HepG2 (cell line): ENCODE results near the gene RABEP1. TPM values are rescaled to one million over a fixed set of nuclear protein-coding genes. Genes with fewer than 3 reads are reported as not detected.

Source experiments
- ARID2 ChIP-seq: sonication (generic); formaldehyde crosslinking; IDR thresholded peaks from 2 replicates; pipeline ENCODE4 v1.8.1; 2022; ENCODE audit warnings: mild to moderate bottlenecking, missing genetic modification reagents, borderline replicate concordance
- BORCS8-MEF2B ChIP-seq: sonication (generic); formaldehyde crosslinking; IDR thresholded peaks from 2 replicates; pipeline ENCODE4 v1.8.0; 2022; ENCODE audit warnings: mild to moderate bottlenecking, missing genetic modification reagents
- DNMT1 ChIP-seq: sonication (generic); formaldehyde crosslinking; IDR thresholded peaks from 2 replicates; pipeline ENCODE4 v1.5.1; 2020; ENCODE audit warnings: mild to moderate bottlenecking, missing genetic modification reagents
- GPN1 ChIP-seq: sonication (generic); formaldehyde crosslinking; IDR thresholded peaks from 2 replicates; pipeline ENCODE4 v1.5.1; 2020; ENCODE audit warnings: missing genetic modification reagents, borderline replicate concordance
- HNRNPLL ChIP-seq: fragments of 200-400 bp; formaldehyde crosslinking; IDR thresholded peaks from 2 replicates; pipeline ENCODE4 v1.6.1; 2017; ENCODE audit warnings: mild to moderate bottlenecking, low read depth, low read length; ENCODE audit not compliant: poor library complexity, severe bottlenecking
- HOXA7 ChIP-seq: sonication (generic); formaldehyde crosslinking; IDR thresholded peaks from 2 replicates; pipeline ENCODE4 v1.8.1; 2022; ENCODE audit warnings: mild to moderate bottlenecking, missing genetic modification reagents, moderate library complexity
- KDM6A ChIP-seq: IDR thresholded peaks from 2 replicates; pipeline ENCODE4 v1.6.1; 2016; ENCODE audit warnings: low read depth
- NKX3-1 ChIP-seq: sonication (generic); formaldehyde crosslinking; IDR thresholded peaks from 2 replicates; pipeline ENCODE4 v1.5.0; 2020; ENCODE audit warnings: missing genetic modification reagents
- SRSF1 ChIP-seq: fragments of 200-400 bp; formaldehyde crosslinking; optimal IDR thresholded peaks from 2 replicates; pipeline ENCODE3; 2017; ENCODE audit warnings: mild to moderate bottlenecking, low read depth, low read length, moderate library complexity
- SRSF4 ChIP-seq: fragments of 200-400 bp; formaldehyde crosslinking; IDR thresholded peaks from one replicate; pipeline ENCODE4 v1.6.1; 2018; ENCODE audit warnings: mild to moderate bottlenecking, low read depth, low read length, moderate library complexity; ENCODE audit not compliant: poor library complexity, severe bottlenecking
- ZNF234 ChIP-seq: sonication (generic); formaldehyde crosslinking; conservative IDR thresholded peaks from 2 replicates; pipeline ENCODE4 v1.5.1; 2020; ENCODE audit warnings: mild to moderate bottlenecking, missing genetic modification reagents
- ZNF256 ChIP-seq: sonication (generic); formaldehyde crosslinking; conservative IDR thresholded peaks from 2 replicates; pipeline ENCODE4 v1.4.0; 2020; ENCODE audit warnings: missing genetic modification reagents
- ZNF326 ChIP-seq: sonication (generic); formaldehyde crosslinking; IDR thresholded peaks from 2 replicates; pipeline ENCODE4 v1.4.0; 2020; ENCODE audit warnings: missing genetic modification reagents, borderline replicate concordance
- ZNF616 ChIP-seq: sonication (generic); formaldehyde crosslinking; IDR thresholded peaks from 2 replicates; pipeline ENCODE4 v1.5.0; 2020; ENCODE audit warnings: low read depth, mild to moderate bottlenecking, missing genetic modification reagents
- ZNF652 ChIP-seq: IDR thresholded peaks from 2 replicates; pipeline ENCODE4 v1.6.1; 2016; ENCODE audit warnings: low read depth, borderline replicate concordance
- polyA plus RNA-seq, 8 experiments: library from polyadenylated mRNA; depleted of rRNA in 3 of 8; stranded (reverse) in 7 of 8; unstranded in 1 of 8; fragments of >200 nt; fragmentation: Illumina TruSeq in 4 of 8; extraction: Trizol in 4 of 8; gene quantifications; 2 replicates each; pipeline versions ENCODE4 v1.2.1 to v1.2.3, GENCODE V29; 2011 to 2016; ENCODE audit warnings: low read depth in 4 of 8, missing spikeins in 1 of 8, mixed read lengths in 1 of 8; ENCODE audit not compliant: insufficient read depth in 1 of 8
- total RNA-seq, 5 experiments: library from RNA; depleted of rRNA; stranded (reverse); fragments of >200 nt; fragmentation: Illumina TruSeq; extraction: Trizol; gene quantifications; 2 replicates each; pipeline ENCODE4 v1.2.3, GENCODE V29; 2016; ENCODE audit warnings: low read depth in 1 of 5
- TF ChIP-seq, protein P1 (sequence below), 2 experiments: sonication (generic) in 1 of 2; formaldehyde crosslinking in 1 of 2; IDR thresholded peaks; 2 replicates each; pipeline versions ENCODE4 v1.4.0 to v1.6.1; 2016 to 2020; ENCODE audit warnings: borderline replicate concordance in 1 of 2, low read depth in 1 of 2, mild to moderate bottlenecking in 1 of 2, missing genetic modification reagents in 1 of 2
- TF ChIP-seq, protein P2 (sequence below): sonication (generic); formaldehyde crosslinking; IDR thresholded peaks from 2 replicates; pipeline ENCODE4 v1.5.0; 2020; ENCODE audit warnings: mild to moderate bottlenecking, missing genetic modification reagents, borderline replicate concordance
- TF ChIP-seq, protein P3 (sequence below): sonication (generic); formaldehyde crosslinking; IDR thresholded peaks from 2 replicates; pipeline ENCODE4 v1.5.0; 2020; ENCODE audit warnings: missing genetic modification reagents, mild to moderate bottlenecking, borderline replicate concordance
- TF ChIP-seq, protein P4 (sequence below): sonication (generic); formaldehyde crosslinking; IDR thresholded peaks from 2 replicates; pipeline ENCODE4 v1.8.0; 2022; ENCODE audit warnings: missing genetic modification reagents, mild to moderate bottlenecking, inconsistent platforms, borderline replicate concordance

RABEP1 gene
- total and polyA plus RNA-seq, 2 of the 13 experiments (the other 11 are each of a cell fraction or from before 2014, with no cell fraction given) = 13.7 to 41.5 TPM

DNA sequence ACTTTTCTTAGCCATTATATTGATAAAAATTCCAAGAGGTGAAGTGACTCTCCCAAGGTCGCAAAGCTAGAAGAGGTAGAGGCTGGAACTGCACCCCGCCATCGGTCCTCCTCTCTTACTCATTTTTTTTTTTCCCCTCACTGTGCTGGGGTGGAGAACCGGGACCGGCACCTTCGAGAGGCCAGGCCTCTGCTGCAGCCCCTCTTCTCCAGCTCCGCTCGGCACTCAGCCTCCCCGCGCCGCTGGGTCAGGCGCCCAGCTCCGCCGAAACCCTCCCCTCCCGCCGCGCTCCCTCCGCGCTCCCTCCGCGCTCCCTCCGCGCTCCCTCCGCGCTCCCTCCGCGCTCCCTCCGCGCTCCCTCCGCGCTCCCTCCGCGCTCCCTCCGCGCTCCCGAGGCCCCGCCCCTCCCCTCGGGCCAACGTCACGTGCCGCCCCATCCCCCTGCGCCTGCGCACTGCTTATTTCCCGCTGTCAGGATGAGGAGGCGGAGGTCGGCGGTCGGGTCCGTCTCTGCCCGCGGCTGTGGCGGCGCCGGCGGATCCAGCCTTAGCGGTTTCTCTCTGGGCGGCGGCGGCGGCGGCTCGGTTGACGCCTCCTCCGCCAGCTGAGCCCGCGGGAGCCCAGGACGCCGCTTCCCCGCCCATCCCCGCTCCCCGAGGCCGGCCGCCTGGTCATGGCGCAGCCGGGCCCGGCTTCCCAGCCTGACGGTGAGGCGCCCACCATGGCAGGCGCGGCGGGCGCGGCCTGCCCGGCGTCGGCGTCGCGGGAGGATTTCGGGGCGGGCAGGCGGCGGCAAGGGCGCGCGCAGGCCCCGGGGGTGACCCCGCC lies at the start of gene RABEP1 (continued):
- TF ChIP-seq, protein P1, sequence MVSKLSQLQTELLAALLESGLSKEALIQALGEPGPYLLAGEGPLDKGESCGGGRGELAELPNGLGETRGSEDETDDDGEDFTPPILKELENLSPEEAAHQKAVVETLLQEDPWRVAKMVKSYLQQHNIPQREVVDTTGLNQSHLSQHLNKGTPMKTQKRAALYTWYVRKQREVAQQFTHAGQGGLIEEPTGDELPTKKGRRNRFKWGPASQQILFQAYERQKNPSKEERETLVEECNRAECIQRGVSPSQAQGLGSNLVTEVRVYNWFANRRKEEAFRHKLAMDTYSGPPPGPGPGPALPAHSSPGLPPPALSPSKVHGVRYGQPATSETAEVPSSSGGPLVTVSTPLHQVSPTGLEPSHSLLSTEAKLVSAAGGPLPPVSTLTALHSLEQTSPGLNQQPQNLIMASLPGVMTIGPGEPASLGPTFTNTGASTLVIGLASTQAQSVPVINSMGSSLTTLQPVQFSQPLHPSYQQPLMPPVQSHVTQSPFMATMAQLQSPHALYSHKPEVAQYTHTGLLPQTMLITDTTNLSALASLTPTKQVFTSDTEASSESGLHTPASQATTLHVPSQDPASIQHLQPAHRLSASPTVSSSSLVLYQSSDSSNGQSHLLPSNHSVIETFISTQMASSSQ (IDR thresholded peaks at IDR 0.05; ENCODE audit: low read depth) = no peak
- TF ChIP-seq, protein P1 (CRISPR knock-in tag; IDR thresholded peaks at IDR 0.05; ENCODE audit: borderline replicate concordance) = no peak
- TF ChIP-seq ARID2 = no peak
- no peak; the same call in 1 of the 2 replicates for TF ChIP-seq GPN1
- no peak for TF ChIP-seq HOXA7
- 0 out of 2 replicates have a peak, but pooled peaks have one; percentile 67 for TF ChIP-seq ZNF616 (CRISPR knock-in tag)
- TF ChIP-seq SRSF1 = no peak
- no peak for TF ChIP-seq ZNF326 (CRISPR knock-in tag)
- TF ChIP-seq ZNF256 (CRISPR knock-in tag) = no peak
- no peak for TF ChIP-seq SRSF4
- TF ChIP-seq, protein P2, sequence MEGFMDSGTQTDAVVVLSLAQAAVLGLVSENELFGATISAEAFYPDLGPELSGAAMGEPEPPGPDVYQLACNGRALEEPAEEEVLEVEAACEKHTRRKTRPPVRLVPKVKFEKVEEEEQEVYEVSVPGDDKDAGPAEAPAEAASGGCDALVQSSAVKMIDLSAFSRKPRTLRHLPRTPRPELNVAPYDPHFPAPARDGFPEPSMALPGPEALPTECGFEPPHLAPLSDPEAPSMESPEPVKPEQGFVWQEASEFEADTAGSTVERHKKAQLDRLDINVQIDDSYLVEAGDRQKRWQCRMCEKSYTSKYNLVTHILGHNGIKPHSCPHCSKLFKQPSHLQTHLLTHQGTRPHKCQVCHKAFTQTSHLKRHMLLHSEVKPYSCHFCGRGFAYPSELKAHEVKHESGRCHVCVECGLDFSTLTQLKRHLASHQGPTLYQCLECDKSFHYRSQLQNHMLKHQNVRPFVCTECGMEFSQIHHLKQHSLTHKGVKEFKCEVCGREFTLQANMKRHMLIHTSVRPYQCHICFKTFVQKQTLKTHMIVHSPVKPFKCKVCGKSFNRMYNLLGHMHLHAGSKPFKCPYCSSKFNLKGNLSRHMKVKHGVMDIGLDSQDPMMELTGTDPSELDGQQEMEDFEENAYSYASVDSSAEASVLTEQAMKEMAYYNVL (CRISPR knock-in tag) = 0 out of 2 replicates have a peak, but pooled peaks have one; percentile 25
- TF ChIP-seq NKX3-1 (CRISPR knock-in tag) = no peak
- TF ChIP-seq, protein P3, sequence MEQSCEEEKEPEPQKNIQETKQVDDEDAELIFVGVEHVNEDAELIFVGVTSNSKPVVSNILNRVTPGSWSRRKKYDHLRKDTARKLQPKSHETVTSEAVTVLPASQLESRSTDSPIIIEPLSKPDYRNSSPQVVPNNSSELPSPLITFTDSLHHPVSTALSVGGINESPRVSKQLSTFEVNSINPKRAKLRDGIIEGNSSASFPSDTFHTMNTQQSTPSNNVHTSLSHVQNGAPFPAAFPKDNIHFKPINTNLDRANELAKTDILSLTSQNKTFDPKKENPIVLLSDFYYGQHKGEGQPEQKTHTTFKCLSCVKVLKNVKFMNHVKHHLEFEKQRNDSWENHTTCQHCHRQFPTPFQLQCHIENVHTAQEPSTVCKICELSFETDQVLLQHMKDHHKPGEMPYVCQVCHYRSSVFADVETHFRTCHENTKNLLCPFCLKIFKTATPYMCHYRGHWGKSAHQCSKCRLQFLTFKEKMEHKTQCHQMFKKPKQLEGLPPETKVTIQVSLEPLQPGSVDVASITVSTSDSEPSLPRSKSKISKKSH = no peak; the same call in 1 of the 2 replicates
- peak; percentile 61; the same call in 1 of the 2 replicates for TF ChIP-seq ZNF234 (CRISPR knock-in tag)
- TF ChIP-seq DNMT1 = no peak
- no peak for TF ChIP-seq KDM6A (CRISPR knock-in tag)
- no peak for TF ChIP-seq BORCS8-MEF2B (CRISPR knock-in tag)
- no peak for TF ChIP-seq ZNF652 (CRISPR knock-in tag)
- TF ChIP-seq, protein P4, sequence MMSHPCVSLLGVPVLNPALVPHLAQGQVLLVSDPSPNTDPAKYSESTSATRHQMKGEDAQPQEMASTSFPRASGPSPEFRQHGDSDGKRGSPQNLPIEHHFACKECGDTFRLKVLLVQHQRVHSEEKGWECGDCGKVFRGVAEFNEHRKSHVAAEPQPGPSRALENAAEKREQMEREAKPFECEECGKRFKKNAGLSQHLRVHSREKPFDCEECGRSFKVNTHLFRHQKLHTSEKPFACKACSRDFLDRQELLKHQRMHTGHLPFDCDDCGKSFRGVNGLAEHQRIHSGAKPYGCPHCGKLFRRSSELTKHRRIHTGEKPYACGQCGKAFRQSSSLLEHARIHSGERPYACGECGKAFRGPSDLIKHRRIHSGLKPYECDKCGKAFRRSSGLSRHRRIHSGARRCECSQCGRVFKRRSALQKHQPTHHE (CRISPR knock-in tag) = no peak
- TF ChIP-seq HNRNPLL = peak; percentile 84
